SK-N-SH treated with all-trans-retinoic acid at 6 μM for 48 hours (cell line): ENCODE results near the gene IPP.

Experiments used
- ATAC-seq: fragments of 200-7000 bp; cut with Tn5 transposase; 3 replicates; pipeline ENCODE4 v1.9.1; 2020; ENCODE audit warnings: mild to moderate bottlenecking, moderate library complexity
- PATZ1 ChIP-seq: fragments of 250-450 bp; sonication (Bioruptor Pico); IDR thresholded peaks from 2 replicates; pipeline ENCODE4 v1.8.0; 2020; ENCODE audit warnings: mild to moderate bottlenecking, moderate library complexity, borderline replicate concordance

IPP gene

GRCh38 chr1:45654540-45655280 lies 95.7 kb downstream of the IPP start:
- TF ChIP-seq PATZ1 (CRISPR knock-in tag) = no peak
- ATAC-seq = no peak
